Right lobe of liver (tissue), 6 donors: ENCODE measurements around the gene POLR2J. TPM values are rescaled to one million over a fixed set of nuclear protein-coding genes. Genes with fewer than 3 reads are reported as not detected.

ENCODE experiments used
- ATAC-seq, 4 donors: fragments of 200-7000 bp; cut with Tn5 transposase; one replicate each; pipeline ENCODE4 v1.9.1; 2020; ENCODE audit warnings: mild to moderate bottlenecking in 4 of 4, moderate library complexity in 4 of 4
- DNase-seq, 3 donors: peaks; one replicate each; pipeline ENCODE4 v3.0.0-alpha.2; 2020
- H3K27ac ChIP-seq, 3 donors: fragments of 200-600 bp; one replicate each; pipeline ENCODE4 v1.8.0; 2022
- H3K27me3 ChIP-seq, 2 donors: fragments of 200-600 bp; one replicate each; pipeline ENCODE4 v1.8.0; 2022
- H3K36me3 ChIP-seq, 4 donors: fragments of 200-600 bp; sonication (generic) in 1 of 4; one replicate each; pipeline versions ENCODE4 v1.5.1 to v1.8.0; 2017 to 2022; ENCODE audit warnings: control low read depth in 1 of 4
- H3K4me1 ChIP-seq, 4 donors: fragments of 200-600 bp; sonication (generic) in 1 of 4; one replicate each; pipeline versions ENCODE4 v1.5.1 to v1.8.0; 2017 to 2022; ENCODE audit warnings: control low read depth in 1 of 4
- H3K4me3 ChIP-seq, 3 donors: fragments of 200-600 bp; one replicate each; pipeline ENCODE4 v1.8.0; 2022
- H3K9me3 ChIP-seq, 4 donors: fragments of 200-600 bp; sonication (generic) in 1 of 4; one replicate each; pipeline versions ENCODE4 v1.5.1 to v1.8.0; 2017 to 2022; ENCODE audit warnings: control low read depth in 1 of 4
- POLR2A ChIP-seq: fragments of 450-650 bp; IDR thresholded peaks from one replicate; pipeline ENCODE4 v1.6.1; 2017; ENCODE audit warnings: antibody characterized with exemption, mild to moderate bottlenecking
- WGBS: methylation state at CpG from one replicate; pipeline ENCODE4 v1.1.6; 2018; ENCODE audit warnings: low coverage, low lambda C conversion rate; ENCODE audit not compliant: insufficient coverage; ENCODE audit errors: missing lambda C conversion rate; 5-methylcytosine and 5-hydroxymethylcytosine counted together
- intact Hi-C, 2 donors: fragments of 100-400 bp; cut with DNase I; formaldehyde crosslinking; loops; one replicate each; pipeline versions ENCODE4 v1.11.2 to v1.14.1; 2022
- microRNA-seq, 2 donors: library from miRNA; unstranded; fragments of <30 nt; microRNA quantifications; one replicate each; pipeline ENCODE4, GENCODE V29; 2019 to 2020
- total RNA-seq, 6 experiments: library from RNA; depleted of rRNA in 2 of 6; stranded (reverse); fragments of >200 nt in 2 of 6; fragmentation: NEBNext Ultra II Directional in 3 of 6; extraction: Animal tissue kit (Norgen Biotek cat#: 25700) in 3 of 6; gene quantifications; one replicate each; pipeline versions ENCODE4 v1.1.0 to v1.2.4, GENCODE V29; 2016 to 2023
- TF ChIP-seq, protein P1 (sequence below), 4 donors: fragments of 200-600 bp in 3 of 4; fragments of 450-650 bp in 1 of 4; IDR thresholded peaks; one replicate each; pipeline versions ENCODE4 v1.5.1 to v1.8.0; 2016 to 2022; ENCODE audit warnings: antibody characterized with exemption in 4 of 4, mild to moderate bottlenecking in 2 of 4
- donor health status: DM: no; HTN: yes; CAD: no.
- donor health status: DM: no; HTN: no; CAD: no.
- donor health status: DM: no; HTN: no; CAD: no.
- donor health status: DM: no; HTN: yes; CAD: no.
- donor health status: DM: no; HTN: yes; CAD: no.

Gene POLR2J
- total RNA-seq, 6 experiments from 2014 or later, result 18.8 to 27.1 (median 20.3) TPM

GRCh38 chr7:102424129-102424551 is 54.6 kb downstream of the POLR2J start:
- no peak for DNase-seq
- TF ChIP-seq POLR2A, result no peak
- TF ChIP-seq, protein P1, sequence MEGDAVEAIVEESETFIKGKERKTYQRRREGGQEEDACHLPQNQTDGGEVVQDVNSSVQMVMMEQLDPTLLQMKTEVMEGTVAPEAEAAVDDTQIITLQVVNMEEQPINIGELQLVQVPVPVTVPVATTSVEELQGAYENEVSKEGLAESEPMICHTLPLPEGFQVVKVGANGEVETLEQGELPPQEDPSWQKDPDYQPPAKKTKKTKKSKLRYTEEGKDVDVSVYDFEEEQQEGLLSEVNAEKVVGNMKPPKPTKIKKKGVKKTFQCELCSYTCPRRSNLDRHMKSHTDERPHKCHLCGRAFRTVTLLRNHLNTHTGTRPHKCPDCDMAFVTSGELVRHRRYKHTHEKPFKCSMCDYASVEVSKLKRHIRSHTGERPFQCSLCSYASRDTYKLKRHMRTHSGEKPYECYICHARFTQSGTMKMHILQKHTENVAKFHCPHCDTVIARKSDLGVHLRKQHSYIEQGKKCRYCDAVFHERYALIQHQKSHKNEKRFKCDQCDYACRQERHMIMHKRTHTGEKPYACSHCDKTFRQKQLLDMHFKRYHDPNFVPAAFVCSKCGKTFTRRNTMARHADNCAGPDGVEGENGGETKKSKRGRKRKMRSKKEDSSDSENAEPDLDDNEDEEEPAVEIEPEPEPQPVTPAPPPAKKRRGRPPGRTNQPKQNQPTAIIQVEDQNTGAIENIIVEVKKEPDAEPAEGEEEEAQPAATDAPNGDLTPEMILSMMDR (IDR thresholded peaks at IDR 0.05), result no peak
- H3K27me3 ChIP-seq, result no peaks in the 10 kb centered on the region
- no peak overlapping the region for H3K4me3 ChIP-seq
- peaks cover 0 to 19% (median 2%) of the 10 kb centered on the region in 4 donors for H3K36me3 ChIP-seq
- H3K4me1 ChIP-seq, result no peaks in the 10 kb centered on the region
- WGBS, result 88% methylated on average over 3 of the region's 12 CpGs
- ATAC-seq, result no peak
- no peaks in the 10 kb centered on the region for H3K9me3 ChIP-seq
- H3K27ac ChIP-seq, result no peak overlapping the region
- intact Hi-C loops, result no loop called here

Small RNA genes within 50 kb of the gene (microRNA-seq; reads per million reads assigned to microRNA genes)
- gene MIR4467, result 0 reads per million in 2 donors
- gene MIR5090, result 3.5 to 3.9 reads per million in 2 donors

Other genes with a start within 250 kb of the POLR2J start
- gene SH2B2, start 192.1 kb downstream of the POLR2J start, total RNA-seq, result 1 to 10 TPM; 1.7 to 3.1 (median 2.6) TPM
- gene SPDYE6, start 122.5 kb downstream of the POLR2J start, total RNA-seq, result not detected
- 1 to 10 TPM; 6.1 to 9.8 (median 8.9) TPM for gene PRKRIP1, start 82.6 kb downstream of the POLR2J start, total RNA-seq
- gene ORAI2, start 45.3 kb downstream of the POLR2J start, total RNA-seq, result 1 to 10 TPM; 1.2 to 4.2 (median 2.6) TPM
- 10 to 100 TPM in 1 of 6 experiments, 1 to 10 TPM in 5; 3.7 to 11.7 (median 5.6) TPM for gene ALKBH4, start 14.1 kb downstream of the POLR2J start, total RNA-seq
- gene LRWD1, start 13.9 kb downstream of the POLR2J start, total RNA-seq, result 10 to 100 TPM in 4 of 6 experiments, 1 to 10 TPM in 2; 8.3 to 15.5 (median 12.9) TPM
- gene RASA4B, start 38.9 kb upstream of the POLR2J start, total RNA-seq, result 1 to 10 TPM; 1.1 to 3.4 (median 2.7) TPM
- gene UPK3BL2, start 64.8 kb upstream of the POLR2J start, total RNA-seq, result 10 to 100 TPM in 2 of 6 experiments, 1 to 10 TPM in 2, under 1 TPM in 1, not detected in 1; 0.43 to 10.8 (median 7.9) TPM
- gene SPDYE2, start 72.3 kb upstream of the POLR2J start, total RNA-seq, result under 1 TPM in 2 of 6 experiments, not detected in 4; 0.13 to 0.30 TPM
- gene POLR2J3, start 93.7 kb upstream of the POLR2J start, total RNA-seq, result 10 to 100 TPM in 4 of 6 experiments, 1 to 10 TPM in 2; 6.3 to 25.3 (median 12.9) TPM
- gene RASA4, start 137.8 kb upstream of the POLR2J start, total RNA-seq, result 10 to 100 TPM in 1 of 6 experiments, 1 to 10 TPM in 5; 1.9 to 10.5 (median 7.2) TPM
- gene UPK3BL1, start 163.9 kb upstream of the POLR2J start, total RNA-seq, result 10 to 100 TPM in 2 of 6 experiments, 1 to 10 TPM in 4; 6.2 to 12.4 (median 8.8) TPM
- not detected for gene SPDYE2B, start 171.4 kb upstream of the POLR2J start, total RNA-seq
- gene POLR2J2, start 192.7 kb upstream of the POLR2J start, total RNA-seq, result 1 to 10 TPM in 4 of 6 experiments, under 1 TPM in 2; 0.25 to 9.5 (median 5.2) TPM